K562 (cell line): ENCODE measurements around the gene MICALL2. TPM values are rescaled to one million over a fixed set of nuclear protein-coding genes. Genes with fewer than 3 reads are reported as not detected.

Experiments
- C11orf30 ChIP-seq: fragments of 450-650 bp; IDR thresholded peaks from 2 replicates; pipeline ENCODE4 v1.6.1; 2016; ENCODE audit warnings: low read depth, mild to moderate bottlenecking
- CBX5 ChIP-seq: IDR thresholded peaks from 2 replicates; pipeline ENCODE4 v1.6.1; 2014; ENCODE audit warnings: low read depth, borderline replicate concordance
- ELF2 ChIP-seq: fragments of 250-450 bp; sonication (Bioruptor Pico); IDR thresholded peaks from 2 replicates; pipeline ENCODE4 v1.5.0; 2021; ENCODE audit warnings: mild to moderate bottlenecking
- ETV1 ChIP-seq: fragments of 450-650 bp; conservative IDR thresholded peaks from 2 replicates; pipeline ENCODE4 v1.6.1; 2016; ENCODE audit warnings: missing genetic modification characterization, control low read depth, low read depth, missing compliant biosample characterization
- GTF2B ChIP-seq: IDR thresholded peaks from 2 replicates; pipeline ENCODE4 v1.6.1; 2011; ENCODE audit not compliant: insufficient read length; ENCODE audit errors: extremely low read depth
- HDAC6 ChIP-seq: IDR thresholded peaks from 2 replicates; pipeline ENCODE4 v1.6.1; 2012; ENCODE audit warnings: low read depth, mild to moderate bottlenecking, control low read depth, inconsistent platforms, low read length, moderate library complexity
- HMGXB4 ChIP-seq: sonication (generic); formaldehyde crosslinking; IDR thresholded peaks from 2 replicates; pipeline ENCODE4 v1.8.1; 2023; ENCODE audit warnings: mild to moderate bottlenecking, missing genetic modification reagents
- JUN ChIP-seq, 2 experiments: sonication (generic) in 1 of 2; formaldehyde crosslinking in 1 of 2; IDR thresholded peaks; 2 replicates each; pipeline versions ENCODE4 v1.6.1 to v1.8.0; 2012 to 2022; ENCODE audit warnings: borderline replicate concordance in 2 of 2, mild to moderate bottlenecking in 2 of 2, improper control_type of control experiment in 1 of 2, low read depth in 1 of 2, low read length in 1 of 2, missing genetic modification reagents in 1 of 2
- MBD2 ChIP-seq: sonication (generic); IDR thresholded peaks from 2 replicates; pipeline ENCODE4 v1.6.1; 2016; ENCODE audit warnings: low read depth, borderline replicate concordance
- MYC ChIP-seq, 2 experiments: fragments of 250-450 bp in 1 of 2; sonication (Bioruptor Pico) in 1 of 2; IDR thresholded peaks; 2 replicates each; pipeline versions ENCODE4 v1.5.1 to v1.6.1; 2012 to 2021; ENCODE audit warnings: low read depth in 2 of 2, borderline replicate concordance in 1 of 2, improper control_type of control experiment in 1 of 2, low read length in 1 of 2, mild to moderate bottlenecking in 1 of 2, moderate library complexity in 1 of 2
- NFATC3 ChIP-seq: fragments of 450-650 bp; IDR thresholded peaks from 2 replicates; pipeline ENCODE4 v1.6.1; 2017; ENCODE audit warnings: mild to moderate bottlenecking
- NR2F6 ChIP-seq: fragments of 450-650 bp; formaldehyde crosslinking; IDR thresholded peaks from 2 replicates; pipeline ENCODE4 v1.4.0; 2020; ENCODE audit warnings: mild to moderate bottlenecking
- POLR2AphosphoS2 ChIP-seq: IDR thresholded peaks from 2 replicates; pipeline ENCODE4 v1.6.1; 2012; ENCODE audit warnings: low read length, improper control_type of control experiment
- TAF9B ChIP-seq: fragments of 450-650 bp; IDR thresholded peaks from 2 replicates; pipeline ENCODE4 v1.6.1; 2018; ENCODE audit warnings: mild to moderate bottlenecking; ENCODE audit not compliant: partially characterized antibody
- TSC22D4 ChIP-seq: fragments of 450-650 bp; IDR thresholded peaks from 2 replicates; pipeline ENCODE4 v1.6.1; 2016; ENCODE audit warnings: missing genetic modification characterization, missing biosample characterization, control low read depth
- ZNF23 ChIP-seq: fragments of 250-450 bp; sonication (Bioruptor Pico); IDR thresholded peaks from 2 replicates; pipeline ENCODE4 v1.4.0; 2020; ENCODE audit warnings: mild to moderate bottlenecking
- ZNF24 ChIP-seq: fragments of 450-650 bp; IDR thresholded peaks from 2 replicates; pipeline ENCODE4 v1.6.1; 2016
- ZNF444 ChIP-seq: fragments of 250-450 bp; sonication (Bioruptor Pico); IDR thresholded peaks from 2 replicates; pipeline ENCODE4 v1.4.0; 2020; ENCODE audit warnings: mild to moderate bottlenecking, moderate library complexity
- ZNF639 ChIP-seq, 2 experiments: fragments of 200-800 bp in 1 of 2; sonication (Bioruptor generic) in 1 of 2; sonication (generic) in 1 of 2; formaldehyde crosslinking in 1 of 2; IDR thresholded peaks in 1 of 2; conservative IDR thresholded peaks in 1 of 2; 2 replicates each; pipeline versions ENCODE4 v1.5.0 to v1.6.1; 2016 to 2020; ENCODE audit warnings: missing compliant biosample characterization in 1 of 2, missing genetic modification characterization in 1 of 2, missing genetic modification reagents in 1 of 2
- polyA plus RNA-seq, 8 experiments: library from polyadenylated mRNA; depleted of rRNA in 4 of 8; stranded (reverse) in 5 of 8; unstranded in 3 of 8; fragments of >200 nt; fragmentation: Nextera tagmentation in 2 of 8; fragmentation: Illumina TruSeq in 1 of 8; extraction: Ambion mirVana in 2 of 8; extraction: Trizol in 1 of 8; gene quantifications; 2 replicates each; pipeline versions ENCODE4 v1.2.1 to v1.2.3, GENCODE V29; 2011 to 2014; ENCODE audit warnings: inconsistent platforms in 1 of 8, missing spikeins in 1 of 8
- total RNA-seq, 7 experiments: library from RNA; depleted of rRNA in 6 of 7; stranded (reverse); fragments of >200 nt in 6 of 7; fragmentation: Illumina TruSeq in 2 of 7; extraction: Trizol in 2 of 7; gene quantifications; 2 replicates each; pipeline versions ENCODE4 v1.2.1 to v1.2.3, GENCODE V29; 2011 to 2021; ENCODE audit warnings: low replicate concordance in 1 of 7

The MICALL2 gene
- total and polyA plus RNA-seq, 9 of the 15 experiments (the other 6 are each of a cell fraction or from before 2014, with no cell fraction given), result 1.8 to 103 (median 17.0) TPM

GRCh38 chr7:1503816-1504775 is 44.8 kb upstream of the MICALL2 start, which contains the start of gene INTS1 (continued):
- TF ChIP-seq ZNF639 (CRISPR knock-in tag; conservative IDR thresholded peaks at IDR 0.05 in 1 of 2, IDR thresholded peaks at IDR 0.05 in 1 of 2) (peak in 1 of 2 experiments; percentile 97; a peak in 2 of 4 replicates), NR2F6 (CRISPR knock-in tag) (no peak), MYC (IDR thresholded peaks at IDR 0.05; ENCODE audit: low read depth, low read length) (peak; percentile 98), MYC (CRISPR knock-in tag; IDR thresholded peaks at IDR 0.05; ENCODE audit: borderline replicate concordance, low read depth) (no peak), JUN (IDR thresholded peaks at IDR 0.05; ENCODE audit: borderline replicate concordance, low read depth, low read length) (peak; percentile 47; the same call in 1 of the 2 replicates), JUN (CRISPR knock-in tag; IDR thresholded peaks at IDR 0.05; ENCODE audit: borderline replicate concordance) (no peak), HDAC6 (no peak), POLR2AphosphoS2 (no peak), ZNF23 (CRISPR knock-in tag) (no peak), CBX5 (no peak), ZNF24 (no peak), ETV1 (tag) (peak; percentile 79), HMGXB4 (CRISPR knock-in tag) (peak; percentile 72; the same call in 1 of the 2 replicates), C11orf30 (peak; percentile 92), GTF2B (no peak), TSC22D4 (tag) (no peak), ZNF444 (no peak), MBD2 (peak; percentile 80; the same call in 1 of the 2 replicates), TAF9B (no peak), ELF2 (CRISPR knock-in tag) (peak; percentile 52; the same call in 1 of the 2 replicates), NFATC3 (no peak)
